Cortex of kidney (tissue), 1 donor: ENCODE measurements around the gene SMG1.

ENCODE experiments used
- DNase-seq: peaks from one replicate; lab custom pipeline; 2025; lab: John Stamatoyannopoulos, UW

The SMG1 gene

DNA sequence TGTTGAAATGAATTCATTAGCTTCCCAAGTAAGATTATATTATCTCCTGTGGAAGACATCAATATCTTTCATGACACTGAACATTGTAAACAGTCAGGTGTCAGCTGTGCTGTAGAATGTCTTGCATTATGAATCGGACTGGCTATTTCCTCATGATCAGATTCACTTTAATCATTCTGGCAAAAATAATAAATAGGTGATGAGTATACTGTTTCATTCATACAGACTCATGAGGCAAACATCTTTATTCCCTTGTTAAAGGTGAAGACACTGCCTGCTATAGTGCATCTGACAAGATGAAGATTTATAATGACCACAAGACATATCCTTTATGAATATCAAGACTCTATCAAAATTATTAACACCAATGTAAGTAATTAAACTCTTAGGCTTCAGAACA, 73.6 kb downstream of the SMG1 start:
- DNase-seq = no peak

DNA sequence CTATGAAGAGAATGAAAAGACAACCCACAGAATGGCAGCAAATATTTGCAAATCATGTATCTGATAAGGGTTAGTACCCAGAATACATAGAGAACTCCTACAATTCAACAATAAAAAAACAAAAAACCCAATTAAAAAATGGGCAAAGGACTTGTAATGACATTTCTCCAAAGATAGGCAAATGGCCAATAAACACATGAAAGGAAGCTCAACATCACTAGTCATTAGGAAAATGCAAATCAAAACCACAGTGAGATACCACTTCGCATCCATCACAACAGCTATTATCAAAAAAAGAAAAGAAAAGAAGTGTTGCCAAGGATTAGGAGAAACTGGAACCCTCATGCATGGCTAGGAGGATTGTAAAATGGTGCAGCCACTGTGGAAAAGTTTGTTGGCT, 79.8 kb downstream of the SMG1 start:
- no peak for DNase-seq

DNA sequence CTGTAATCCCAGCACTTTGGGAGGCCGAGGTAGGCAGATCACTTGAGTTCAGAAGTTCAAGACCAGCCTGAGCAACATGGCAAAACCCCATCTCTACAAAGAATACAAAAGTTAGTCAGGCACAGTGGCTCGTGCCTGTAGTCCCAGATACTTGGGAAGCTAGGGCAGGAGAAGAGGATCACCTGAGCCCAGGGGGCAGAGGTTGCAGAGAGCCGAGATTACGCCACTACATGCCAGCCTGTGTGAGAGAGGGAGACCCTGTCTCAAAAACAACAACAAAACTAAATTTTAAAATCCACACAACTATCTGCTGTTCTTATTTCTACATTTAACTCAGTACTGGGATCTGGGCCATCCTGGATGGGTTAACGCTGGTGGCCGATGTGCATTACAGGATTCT, 83.6 kb downstream of the SMG1 start:
- no peak for DNase-seq

- no peak for DNase-seq
Observed at GRCh38 chr16:18841833-18842525, 84.2 kb downstream of the SMG1 start.

GRCh38 chr16:18839555-18839954, 86.7 kb downstream of the SMG1 start:
- no peak for DNase-seq

DNA sequence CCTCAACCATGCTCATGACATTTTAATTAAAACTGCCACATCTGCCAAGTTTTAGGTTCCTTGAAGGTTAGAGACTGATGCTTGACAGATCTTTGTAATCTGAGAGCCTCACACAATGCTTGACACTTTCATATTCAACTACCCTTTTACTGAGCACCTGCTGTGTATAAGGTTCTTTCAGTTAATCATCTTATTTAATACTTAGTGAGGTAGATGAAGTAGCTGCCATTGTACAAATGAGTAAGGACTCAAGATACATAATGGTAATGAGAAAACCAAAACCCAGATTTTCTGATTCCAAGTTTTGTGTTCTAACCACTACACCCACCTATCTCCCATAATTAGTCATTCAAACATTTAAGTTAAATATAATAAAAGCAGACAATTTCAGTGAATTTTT, 89.5 kb downstream of the SMG1 start:
- DNase-seq = no peak

DNA sequence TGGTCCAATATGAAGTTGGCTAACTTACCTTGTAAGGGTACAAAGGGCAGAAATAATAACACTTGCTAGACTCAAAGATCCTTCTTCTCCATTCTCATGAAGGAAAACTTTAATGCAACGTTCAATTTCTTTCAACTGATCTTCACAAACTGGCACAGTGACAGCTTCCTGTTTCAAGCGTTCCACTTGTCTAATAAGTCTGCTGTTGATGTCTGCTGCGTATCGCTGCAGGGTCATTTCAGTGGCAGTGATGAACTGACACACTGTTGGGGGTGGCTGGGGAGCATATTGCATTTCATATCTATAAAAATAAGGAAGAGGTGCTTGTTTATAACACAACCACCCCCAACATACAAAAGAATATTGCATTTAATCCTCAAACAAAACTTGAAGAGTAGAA, 91.3 kb downstream of the SMG1 start:
- no peak for DNase-seq

GRCh38 chr16:18833707-18834505, 92.3 kb downstream of the SMG1 start:
- no peak for DNase-seq

- DNase-seq = no peak
Observed at GRCh38 chr16:18832613-18833012, 93.6 kb downstream of the SMG1 start.

DNA sequence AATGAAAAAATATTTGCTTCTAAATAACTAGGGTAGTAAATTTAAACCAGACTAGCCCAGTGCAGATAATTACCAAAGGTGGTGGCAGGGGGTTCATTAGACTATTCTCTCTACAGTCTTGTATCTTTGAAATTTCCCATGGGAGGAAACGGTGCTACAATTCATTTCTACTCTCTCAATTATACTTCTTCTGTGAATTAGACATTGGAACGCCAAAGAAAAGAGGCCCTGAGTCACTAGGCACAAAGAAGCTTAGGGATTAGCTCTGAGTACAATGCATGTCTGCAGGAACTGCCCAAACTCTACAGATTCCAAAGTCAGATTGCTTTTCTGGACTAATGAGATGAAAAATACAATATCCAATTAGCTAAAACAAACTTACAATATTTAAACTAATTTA, 94.2 kb downstream of the SMG1 start:
- DNase-seq = no peak

DNA sequence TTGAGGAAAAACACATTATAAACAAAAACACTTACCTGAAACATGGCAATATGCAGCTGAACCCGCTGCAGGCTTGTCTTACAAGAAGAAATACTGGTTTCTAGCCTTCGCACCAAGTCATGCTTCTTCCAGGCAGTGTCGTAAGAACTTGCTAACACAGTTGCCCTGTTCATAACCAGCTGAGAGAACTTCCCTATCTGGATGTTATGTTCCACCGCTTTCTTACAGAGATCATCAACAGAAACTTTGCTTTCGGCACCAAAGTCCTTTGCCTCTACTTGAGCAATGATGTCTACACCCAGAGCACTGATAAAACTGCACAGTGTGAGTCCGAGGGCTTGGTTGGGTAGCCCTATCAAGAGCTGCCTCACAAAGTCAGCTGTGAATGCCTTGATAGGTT, 97.0 kb downstream of the SMG1 start:
- no peak for DNase-seq

DNA sequence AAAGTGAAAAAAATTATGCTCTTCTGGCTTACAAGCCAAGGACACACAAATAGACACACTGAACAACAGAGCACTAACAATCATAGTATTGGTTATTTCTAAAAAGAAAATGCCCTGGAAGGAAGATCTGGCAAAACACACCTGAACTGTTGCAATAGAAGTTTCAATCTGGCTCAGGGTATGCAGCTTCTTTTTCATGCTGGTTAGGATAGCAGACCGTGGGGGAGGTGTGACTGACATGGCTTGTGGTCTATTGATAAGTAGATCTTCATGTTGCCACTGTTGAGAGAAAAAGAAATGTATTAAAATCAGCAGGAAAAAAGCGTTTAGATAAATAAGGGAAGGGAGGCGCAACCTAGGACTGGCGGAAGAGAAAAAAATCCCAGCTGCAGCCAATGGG, 98.3 kb downstream of the SMG1 start:
- no peak for DNase-seq

- no peak for DNase-seq
Observed at GRCh38 chr16:18816286-18816685, 109.9 kb downstream of the SMG1 start.

DNA sequence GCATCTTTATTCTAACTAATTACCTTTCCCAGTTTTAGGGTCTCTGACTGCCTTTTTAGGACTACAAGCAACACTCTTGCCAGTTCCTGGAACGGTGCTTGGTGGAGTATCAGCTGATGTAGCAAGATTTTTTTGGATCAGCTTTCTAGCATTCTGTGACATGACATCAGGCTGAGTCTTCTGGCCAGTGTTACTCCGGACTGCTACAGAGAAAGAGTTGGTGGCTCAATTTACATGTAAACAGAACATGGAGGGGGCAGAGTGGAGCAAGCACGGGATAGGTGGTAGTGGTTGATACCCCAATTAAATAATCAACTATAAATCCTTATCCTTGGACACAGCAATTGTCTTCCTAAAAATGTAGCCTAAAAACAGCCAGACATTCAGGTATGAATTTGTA, 114.3 kb downstream of the SMG1 start:
- DNase-seq = no peak

DNA sequence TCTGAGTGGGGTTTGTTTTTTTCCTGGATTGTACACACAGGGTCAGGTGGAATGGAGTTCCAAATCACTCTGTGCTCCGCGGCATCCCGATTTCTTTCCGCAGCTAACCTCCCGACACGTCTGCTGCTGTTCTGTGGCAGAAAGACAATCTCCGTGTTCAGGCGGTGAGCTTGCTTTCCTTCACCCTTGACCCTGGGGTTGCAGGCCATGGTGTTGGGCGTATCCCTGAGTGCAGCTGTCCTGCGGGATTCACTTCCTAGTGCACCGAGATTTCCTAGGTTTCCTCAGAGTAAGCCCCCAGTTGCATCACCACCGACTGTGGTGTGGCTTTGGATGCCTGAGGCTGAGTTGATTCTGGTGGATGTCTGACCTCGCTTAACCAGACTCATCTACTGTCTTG, 117.0 kb downstream of the SMG1 start:
- no peak for DNase-seq

- no peak for DNase-seq
Observed at GRCh38 chr16:18805257-18805773, 120.9 kb downstream of the SMG1 start.

DNA sequence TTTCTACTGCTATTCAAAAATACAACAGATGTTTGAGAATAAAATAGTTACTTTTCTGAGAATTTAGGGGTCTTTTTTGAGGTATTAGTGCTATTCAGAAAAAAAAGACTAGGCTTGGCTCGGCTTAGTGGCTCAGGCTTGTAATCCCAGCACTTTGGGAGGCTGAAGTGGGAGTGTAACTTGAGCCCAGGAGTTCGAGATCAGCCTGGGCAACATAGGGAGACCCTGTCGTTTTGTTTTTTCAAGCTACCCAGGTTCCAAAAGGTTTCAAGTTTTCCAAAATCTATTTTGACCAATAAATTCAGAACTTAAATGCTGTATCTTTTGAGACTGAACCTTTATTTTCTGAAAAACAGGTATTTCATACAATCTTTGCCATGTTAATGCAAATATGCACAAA, 121.7 kb downstream of the SMG1 start:
- no peak for DNase-seq

DNA sequence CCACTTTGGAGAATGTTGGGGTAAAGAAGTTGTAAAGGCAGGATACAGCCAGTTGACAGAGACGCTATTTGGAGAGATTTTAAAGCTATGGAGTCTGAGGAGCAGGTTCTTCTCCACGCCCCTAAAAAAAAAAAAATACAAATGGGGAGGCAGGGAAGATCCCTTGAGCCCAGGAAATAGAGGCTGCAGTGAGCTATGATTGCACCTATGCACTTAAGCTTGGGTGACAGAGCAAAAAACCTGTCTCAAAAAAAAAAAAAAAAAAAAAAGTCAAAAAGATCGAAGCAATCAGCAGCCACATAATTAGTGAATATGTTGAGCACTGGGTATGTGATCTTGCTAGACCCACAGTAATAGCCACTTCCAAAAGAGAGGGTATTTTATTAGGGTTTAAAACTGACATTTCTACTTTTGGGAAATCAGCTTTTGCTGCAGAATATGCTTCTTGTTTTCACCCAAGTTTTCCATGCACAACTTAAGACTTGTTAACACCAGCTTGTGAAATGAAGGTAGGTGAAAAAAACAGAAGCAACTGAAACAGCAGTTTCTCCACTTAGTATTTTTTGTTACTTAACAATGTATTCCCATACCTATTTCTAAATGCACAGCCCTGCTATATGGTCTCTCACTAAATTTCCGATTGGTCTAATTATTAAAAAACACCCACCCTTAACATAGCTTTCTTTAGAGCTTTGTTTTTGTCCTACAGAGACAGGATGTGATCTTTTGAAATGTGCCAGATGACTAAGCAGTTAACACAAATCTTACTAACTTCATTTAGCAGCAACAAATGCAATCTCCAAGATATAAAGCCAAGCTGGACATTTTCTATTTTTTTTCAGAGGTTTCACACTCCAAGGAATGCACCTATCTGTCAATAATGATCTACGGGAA, 122.4 kb downstream of the SMG1 start:
- no peak for DNase-seq

DNA sequence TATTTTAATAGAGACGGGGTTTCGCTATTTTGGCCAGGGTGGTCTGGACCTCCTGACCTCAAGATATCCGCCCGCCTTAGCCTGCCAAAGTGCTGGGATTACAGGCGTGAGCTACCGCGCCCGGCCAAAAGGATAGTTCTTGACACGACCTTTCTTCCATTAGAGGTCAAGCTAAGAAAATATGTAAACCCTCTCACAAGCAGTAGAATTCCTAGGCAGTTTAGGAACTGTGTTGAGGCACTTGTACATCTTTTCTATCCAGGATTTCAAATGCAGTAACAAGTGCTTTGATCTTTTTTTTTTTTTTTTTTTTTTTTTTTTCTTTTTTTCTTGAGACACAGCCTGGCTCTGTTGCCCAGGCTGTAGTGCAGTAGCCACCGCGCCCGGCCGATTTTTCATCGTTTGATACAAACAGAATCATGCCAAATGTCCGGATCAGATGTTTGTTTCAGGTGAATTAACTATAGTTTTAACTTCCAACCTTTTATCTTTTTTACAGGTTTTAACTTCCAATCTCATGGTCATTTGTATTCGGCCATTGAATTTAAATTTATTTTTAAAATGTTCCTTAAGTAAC, 123.4 kb downstream of the SMG1 start:
- no peak for DNase-seq

GRCh38 chr16:18801145-18801972, 124.8 kb downstream of the SMG1 start, which contains the start of gene ARL6IP1:
TSS of gene ARL6IP1 (minus strand) at chr16:18801549. CDS start at chr16:18801466, 83 bp downstream.
- peak; percentile 81 for DNase-seq

- no peak for DNase-seq
Observed at GRCh38 chr16:18800775-18801144, 125.4 kb downstream of the SMG1 start.
